ENCODE results near the gene URI1.
"Not testable (repeated sequence)": the region's sequence is repeated elsewhere in the genome, so short reads cannot be mapped to it uniquely, and the experiment has no call there.

Gene URI1

DNA sequence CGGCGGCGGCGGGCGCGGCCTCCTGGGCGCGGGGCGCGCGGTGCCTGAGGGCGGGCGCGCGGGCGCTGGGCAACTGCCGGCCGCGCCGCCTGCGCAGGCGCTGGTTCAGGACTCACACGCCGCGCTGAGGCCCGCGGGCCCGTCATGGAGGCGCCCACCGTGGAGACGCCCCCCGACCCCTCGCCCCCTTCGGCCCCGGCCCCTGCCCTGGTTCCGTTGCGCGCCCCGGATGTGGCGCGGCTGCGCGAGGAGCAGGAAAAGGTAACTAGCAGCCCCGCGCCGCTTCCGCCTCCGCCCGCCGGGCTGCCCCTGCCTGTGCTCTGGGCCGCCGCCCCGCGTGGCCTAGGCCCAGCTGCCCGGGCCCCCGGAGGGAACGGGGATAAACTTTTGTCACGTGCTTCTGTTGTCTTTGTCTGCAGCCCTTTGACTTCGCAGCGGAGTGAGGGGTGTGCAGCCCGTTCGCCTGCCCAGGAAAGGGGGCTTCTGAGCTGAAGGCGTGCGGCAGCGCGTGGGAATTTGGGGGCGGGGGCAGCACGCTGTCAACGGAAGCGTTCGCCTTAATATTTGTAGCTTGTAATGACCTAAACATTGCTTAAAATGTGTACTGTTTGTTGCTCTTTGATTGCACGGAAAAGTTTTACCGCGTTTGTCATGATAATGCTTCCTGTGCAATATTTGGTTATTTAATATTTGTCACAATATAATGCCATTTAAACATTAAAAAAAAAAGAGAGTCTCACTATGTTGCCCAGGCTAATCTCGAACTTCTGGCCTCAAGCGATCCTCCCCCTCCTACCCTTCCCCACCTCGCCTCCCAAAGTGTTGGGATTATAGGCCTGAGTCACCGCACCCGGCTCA lies 594 bp downstream of the URI1 start:
- DNase-seq (ENCODE audit: low read depth, low spot score), result peak; percentile 43

DNA sequence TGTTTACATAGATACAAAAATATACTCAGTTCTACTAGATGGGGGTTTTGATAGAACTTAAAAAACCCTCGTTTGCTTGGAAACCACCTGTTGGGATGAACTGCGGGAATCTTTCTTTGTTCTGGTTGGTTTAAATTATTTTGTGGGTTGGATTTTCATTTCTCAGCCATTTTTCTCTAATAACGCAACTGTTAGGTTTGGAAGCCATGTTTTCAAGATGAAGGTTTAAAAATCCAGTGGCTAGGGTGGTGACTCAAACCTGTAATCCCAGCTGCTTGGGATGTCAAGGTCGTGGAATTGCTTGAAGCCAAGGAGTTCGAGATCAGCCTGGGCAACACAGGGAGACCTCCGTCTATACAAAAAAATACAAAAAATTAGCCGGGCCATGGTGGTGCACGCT lies 1.6 kb downstream of the URI1 start:
- no peak for DNase-seq (ENCODE audit: low read depth, low spot score)

DNA sequence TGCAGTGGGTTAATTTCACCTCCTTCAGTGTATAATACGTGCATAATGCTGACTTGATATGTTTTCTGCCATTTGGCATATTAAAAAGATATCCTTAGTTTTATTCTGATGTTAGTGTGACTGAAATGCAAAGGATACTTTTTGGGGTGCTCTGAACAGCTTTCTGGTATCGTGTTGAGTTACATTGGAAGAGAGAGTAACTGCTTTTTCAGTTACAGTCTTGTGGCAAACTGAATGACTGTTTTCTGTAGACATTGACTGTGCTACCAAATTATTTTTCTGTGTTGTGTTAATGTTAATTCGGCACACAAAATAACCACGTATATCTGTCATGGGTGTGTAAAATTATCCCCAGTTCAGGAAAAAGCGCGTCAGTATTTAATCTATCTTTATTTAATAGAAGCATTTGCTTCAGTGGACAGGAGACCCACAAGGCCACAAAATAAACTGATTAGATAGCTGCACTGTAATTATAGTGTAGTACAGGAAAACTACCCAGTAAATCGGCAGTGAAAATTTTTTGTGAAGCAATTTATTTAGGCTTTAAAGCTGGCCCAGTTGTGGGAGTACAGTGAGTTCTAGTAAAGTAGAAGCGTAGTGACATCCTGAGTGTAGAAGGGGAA lies 2.5 kb downstream of the URI1 start:
- DNase-seq (ENCODE audit: low read depth, low spot score), result no peak

DNA sequence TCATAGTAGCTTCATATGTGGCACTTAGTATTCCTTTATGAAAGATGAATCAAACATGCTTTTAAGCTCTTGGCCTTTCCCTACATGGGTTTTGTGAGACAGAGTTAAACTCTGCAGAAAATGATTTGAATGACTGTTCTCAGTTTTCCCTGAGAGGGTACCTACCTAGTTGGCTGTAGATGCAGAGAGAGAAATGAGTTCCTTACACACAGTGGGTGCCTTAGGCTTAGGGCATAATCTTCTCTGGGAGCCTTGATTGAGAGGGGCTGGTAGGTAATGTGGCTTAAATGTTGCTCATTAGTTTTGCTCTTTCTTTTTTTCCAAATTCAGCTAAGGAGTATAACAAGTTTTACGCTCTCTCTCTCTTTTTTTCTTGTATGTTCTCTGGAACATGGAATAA lies 3.0 kb downstream of the URI1 start:
- DNase-seq (ENCODE audit: low read depth, low spot score), result no peak

DNA sequence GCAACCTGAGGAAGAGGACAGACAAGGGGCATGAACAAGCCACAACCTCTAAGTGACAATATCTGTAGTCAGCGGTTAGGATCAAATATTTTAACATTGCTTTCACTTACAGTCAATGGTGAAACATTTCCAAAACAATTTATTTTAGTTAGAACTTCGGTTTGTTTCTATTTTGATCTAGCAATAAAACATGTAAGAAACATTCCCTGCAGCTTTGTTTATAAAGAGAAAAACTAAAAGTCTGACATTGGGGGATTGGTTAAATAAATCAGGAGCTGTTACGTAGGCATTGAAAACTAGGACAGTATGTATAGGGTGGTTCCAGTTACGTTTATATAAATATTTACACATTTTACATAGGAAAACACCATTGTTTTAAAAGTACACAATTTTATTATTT lies 3.4 kb downstream of the URI1 start:
- no peak for DNase-seq (ENCODE audit: low read depth, low spot score)

DNA sequence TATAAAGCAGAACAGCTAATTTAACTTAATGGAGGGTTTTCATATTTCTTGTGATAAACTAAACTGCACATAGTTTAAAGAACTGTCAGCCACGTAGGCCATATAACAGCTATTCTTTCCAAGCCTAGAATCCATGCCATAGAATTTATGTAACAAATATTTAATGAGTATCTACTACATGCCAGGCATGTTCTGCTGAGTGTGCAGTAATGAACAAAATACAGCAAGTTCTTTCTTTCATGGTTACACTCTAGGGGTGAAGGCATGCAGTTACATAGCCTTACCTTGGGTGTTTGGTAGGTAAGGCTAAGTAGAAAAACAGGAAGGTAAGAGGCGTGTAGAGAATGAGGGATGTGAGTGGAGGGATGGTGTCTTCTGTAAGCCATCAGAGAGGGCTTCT lies 4.6 kb downstream of the URI1 start:
- no peak for DNase-seq (ENCODE audit: low read depth, low spot score)

DNA sequence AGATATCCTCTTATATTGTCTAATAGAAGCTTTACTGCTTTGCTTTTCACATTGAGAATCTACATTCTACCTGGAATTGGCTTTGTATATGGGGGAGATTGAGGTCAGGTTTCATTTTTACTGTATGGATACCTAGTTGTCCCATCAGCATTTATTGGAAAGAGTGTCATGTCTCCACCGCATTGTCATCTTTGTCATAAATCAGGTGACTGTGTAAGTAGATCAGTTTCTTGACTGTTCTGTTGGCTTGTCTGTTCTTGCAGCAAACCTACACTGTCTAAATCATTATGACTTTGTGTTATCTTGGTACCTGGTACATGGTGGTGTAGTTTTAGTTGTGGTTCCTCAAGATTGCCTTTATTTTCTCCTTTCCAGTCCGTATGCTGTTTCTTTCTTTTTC lies 5.8 kb downstream of the URI1 start:
- DNase-seq (ENCODE audit: low read depth, low spot score), result no peak

DNA sequence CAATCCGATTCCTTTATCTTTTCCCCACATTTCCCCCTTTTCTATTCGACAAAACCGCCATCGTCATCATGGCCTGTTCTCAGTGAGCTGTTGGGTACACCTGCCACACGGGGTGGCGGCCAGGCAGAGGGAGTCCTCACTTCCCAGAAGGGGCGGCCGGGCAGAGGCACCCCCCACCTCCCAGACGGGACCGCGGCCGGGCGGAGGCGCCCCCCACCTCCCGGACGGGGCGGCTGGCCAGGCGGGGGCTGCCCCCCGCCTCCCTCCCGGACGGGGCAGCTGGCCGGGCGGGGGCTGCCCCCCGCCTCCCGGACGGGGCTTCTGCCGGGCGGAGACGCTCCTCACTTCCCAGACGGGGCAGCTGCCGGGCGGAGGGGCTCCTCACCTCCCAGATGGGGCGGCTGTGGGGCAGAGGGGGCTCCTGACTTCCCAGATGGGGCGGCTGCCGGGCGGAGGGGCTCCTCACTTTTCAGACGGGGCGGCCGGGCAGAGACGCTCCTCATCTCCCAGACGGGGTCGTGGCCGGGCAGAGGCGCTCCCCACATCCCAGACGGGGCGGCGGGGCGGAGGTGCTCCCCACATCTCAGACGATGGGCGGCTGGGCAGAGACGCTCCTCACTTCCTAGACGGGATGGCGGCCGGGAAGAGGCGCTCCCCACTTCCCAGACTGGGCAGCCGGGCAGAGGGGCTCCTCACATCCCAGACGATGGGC lies 6.9 kb downstream of the URI1 start:
- not testable (repeated sequence) for DNase-seq (ENCODE audit: low read depth, low spot score)

DNA sequence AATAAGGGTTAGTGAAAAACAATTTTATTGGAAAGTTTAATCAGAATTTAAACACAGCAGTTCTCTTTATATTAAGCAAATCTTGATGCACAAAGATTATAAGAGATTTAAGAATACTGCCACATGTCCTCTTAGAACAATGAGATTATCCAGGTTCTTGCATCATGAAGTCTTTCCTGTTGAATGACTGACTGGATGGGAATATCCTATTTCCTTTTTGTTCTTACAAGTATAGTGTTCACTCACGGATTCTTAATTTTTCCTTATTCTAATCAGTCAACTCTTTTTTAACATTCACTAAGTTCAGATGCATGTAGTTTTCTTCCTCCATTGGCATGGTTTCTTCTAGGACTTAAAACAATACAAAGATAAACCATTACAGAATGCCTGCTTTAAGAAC lies 10.1 kb downstream of the URI1 start:
- no peak for DNase-seq (ENCODE audit: low read depth, low spot score)

DNA sequence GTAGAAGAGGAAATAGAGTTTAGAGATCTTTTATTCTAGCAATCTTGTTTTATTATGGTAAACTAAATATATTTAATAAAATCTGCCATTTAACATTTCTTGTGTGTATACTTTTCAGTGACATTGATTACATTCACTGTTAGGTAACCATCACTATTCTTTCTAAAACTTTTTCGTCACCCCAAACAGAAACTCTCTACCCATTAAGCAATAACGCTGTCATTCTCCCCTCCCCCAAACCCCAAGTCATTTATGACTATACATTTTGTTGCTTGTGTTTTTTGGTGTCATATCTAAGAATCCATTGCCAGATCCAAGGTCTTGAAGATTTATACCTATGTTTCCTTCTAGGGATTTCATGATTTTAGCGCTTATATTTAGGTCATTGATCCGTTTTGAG lies 10.6 kb downstream of the URI1 start:
- no peak for DNase-seq (ENCODE audit: low read depth, low spot score)

DNA sequence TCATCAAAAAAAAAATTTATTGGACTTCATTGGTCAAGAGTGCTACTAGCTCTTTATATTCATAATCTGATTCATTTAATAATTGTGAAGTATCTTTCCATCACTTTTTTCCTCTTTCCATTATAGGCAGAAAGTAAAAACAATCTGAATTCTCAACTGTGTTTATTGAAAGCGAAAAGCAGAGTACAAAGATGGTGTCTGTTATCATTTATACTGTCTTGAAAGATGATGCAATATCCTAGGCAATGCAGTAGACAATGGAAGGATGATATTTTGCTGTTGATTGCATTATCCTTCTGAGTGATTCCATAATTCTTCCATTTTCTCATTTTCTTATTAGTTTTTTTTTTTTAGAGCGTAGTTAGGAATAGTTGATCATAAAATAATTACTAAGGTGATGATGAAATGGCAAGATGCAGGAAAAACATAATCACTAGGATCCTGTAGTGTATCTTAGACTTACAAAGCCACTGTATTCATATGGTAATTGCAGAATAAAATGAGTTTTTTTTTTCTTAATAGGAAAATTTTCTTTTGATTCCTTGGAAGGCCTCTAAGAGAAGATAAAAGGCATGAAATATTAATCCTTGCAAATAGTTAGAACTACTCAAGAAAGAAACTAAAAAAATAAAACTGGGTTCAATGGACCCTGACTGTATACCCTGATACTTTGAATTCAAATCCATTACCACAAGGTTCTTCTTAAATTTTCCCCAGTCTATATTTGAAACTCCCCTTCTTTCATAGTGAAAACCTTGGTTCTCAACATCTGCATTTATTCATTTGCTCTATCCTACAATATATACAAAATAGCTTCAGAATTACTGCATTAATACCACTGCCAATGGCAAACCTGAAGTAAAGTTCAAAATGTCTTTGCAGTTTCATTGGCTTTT lies 11.6 kb downstream of the URI1 start:
- no peak for DNase-seq (ENCODE audit: low read depth, low spot score)

DNA sequence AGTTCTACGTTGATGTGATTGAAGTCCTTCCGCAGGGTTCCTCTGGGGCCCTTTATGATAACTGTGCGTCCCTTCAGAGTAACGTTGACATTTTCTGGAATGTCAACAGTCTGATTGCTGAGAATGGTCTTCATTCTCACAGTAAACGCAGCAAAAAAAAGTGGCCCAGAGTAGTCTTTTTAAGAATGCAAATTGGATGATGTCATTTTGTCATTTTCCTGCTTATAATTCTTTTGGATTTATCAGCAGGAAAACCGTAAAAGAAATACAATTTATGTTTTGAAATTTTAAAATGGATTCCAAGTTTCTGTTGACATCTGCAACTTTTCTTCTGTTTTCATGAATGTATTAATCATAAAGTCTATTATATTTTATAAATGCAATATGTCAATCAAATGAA lies 14.8 kb downstream of the URI1 start:
- DNase-seq (ENCODE audit: low read depth, low spot score), result no peak

DNA sequence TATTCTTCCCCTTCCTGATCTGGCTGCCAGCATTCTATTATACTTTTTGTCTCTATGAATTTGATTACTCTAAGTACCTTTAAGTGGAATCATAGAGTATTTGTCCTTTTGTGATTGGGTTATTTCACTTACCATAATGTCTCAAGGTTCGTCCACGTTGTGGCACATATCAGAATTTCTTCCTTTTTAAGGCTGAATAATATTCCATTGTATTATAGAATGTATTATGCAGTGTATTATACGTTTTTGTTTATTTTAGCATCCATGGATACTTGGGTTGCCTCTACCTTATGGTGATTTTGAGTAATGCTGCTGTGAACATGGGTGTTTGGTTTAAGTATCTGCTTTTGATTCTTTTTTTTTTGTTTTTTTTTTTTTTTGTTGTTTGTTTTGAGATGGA lies 19.3 kb downstream of the URI1 start:
- no peak for DNase-seq (ENCODE audit: low read depth, low spot score)

DNA sequence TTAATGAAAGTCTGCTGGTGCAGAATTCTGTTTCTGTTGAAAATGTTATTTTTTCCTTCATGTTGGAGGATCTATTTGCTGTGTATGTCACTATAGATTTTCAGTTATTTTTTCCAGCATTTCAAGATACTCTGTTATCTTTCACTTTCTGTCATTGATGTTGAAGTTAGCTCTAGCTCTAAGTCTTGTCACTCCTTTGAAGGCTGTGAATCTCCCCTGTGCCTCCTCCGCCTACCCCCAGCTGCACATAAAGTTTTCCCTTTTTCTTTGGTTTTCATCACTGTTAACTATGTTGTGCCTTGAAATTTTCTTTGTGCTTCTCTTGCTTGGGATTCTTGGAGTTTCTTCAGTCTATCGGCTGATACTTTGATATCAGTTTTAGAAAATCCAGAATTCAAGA lies 20.8 kb downstream of the URI1 start:
- DNase-seq (ENCODE audit: low read depth, low spot score), result no peak

DNA sequence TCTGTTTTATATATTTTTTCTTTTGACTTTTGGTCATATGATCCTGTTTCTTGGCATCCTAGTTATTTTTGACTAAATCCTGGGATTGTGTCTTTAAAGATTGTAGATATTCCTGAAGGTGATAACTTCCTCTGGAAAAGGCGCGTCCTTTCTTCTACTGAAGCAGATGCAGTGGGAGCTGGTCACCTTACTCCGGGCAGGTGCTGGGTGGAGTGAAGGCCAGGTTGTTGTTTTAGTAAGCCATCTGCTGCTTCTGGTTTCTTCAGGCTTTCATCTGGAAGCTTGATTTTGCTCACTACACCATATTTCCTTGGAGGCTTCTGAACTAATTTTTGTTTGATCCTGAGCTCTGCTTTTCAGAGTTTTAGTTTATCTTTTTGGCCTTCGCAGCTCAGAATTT lies 21.5 kb downstream of the URI1 start:
- DNase-seq (ENCODE audit: low read depth, low spot score), result no peak

DNA sequence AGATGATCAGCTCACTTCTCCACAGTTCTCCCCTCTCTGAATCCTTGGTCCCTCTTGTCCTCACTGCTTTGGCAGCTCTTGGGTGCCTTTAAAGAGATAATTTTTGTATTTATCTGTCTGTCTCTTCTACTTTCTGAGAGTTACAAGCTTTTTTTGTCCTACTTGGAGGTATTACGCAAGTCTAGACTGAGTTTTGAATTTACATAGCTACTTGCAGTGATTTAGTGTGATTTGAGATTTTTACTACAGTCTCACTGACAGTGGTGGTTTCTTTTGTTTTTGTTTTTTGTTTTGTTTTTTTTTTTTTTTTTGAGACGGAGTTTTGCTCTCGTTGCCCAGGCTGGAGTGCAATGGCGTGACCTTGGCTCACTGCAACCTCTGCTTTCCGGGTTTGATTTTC lies 22.1 kb downstream of the URI1 start:
- DNase-seq (ENCODE audit: low read depth, low spot score), result no peak

DNA sequence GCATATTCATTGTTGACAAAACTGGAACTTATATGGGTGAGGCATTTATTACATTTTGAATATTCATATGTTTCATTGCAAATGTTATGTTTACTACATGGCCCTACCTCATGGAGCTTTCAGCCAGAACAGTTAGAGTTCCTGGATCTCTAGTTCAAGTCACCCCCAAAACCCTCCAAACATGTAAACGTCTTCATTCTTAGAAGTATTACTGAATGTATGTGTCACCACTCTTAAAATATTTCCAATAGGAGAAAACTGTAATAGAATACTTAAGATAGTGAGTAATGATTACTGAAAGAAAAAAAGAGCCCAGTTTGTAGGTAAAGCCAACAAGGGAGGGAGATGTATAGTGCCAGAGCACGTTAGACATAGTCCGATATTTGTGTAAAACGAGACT lies 23.5 kb downstream of the URI1 start:
- no peak for DNase-seq (ENCODE audit: low read depth, low spot score)

DNA sequence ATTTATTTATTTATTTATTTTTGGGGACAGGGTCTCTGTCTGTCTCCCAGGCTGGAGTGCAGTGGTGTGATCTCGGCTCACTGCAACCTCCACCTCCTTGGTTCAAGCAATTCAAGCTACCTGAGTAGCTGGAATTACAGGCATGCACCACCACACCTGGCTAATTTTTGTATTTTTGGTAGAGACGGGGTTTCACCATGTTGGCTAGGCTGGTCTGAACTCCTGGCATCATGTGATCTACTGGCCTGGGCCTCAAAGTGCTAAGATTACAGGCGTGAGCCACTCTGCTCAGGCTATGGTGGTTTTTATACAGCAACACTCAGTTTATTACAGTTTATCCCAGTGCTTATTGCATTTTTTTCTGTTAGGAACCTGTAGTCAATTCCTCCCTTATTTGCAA lies 24.1 kb downstream of the URI1 start:
- DNase-seq (ENCODE audit: low read depth, low spot score), result not testable (repeated sequence)

DNA sequence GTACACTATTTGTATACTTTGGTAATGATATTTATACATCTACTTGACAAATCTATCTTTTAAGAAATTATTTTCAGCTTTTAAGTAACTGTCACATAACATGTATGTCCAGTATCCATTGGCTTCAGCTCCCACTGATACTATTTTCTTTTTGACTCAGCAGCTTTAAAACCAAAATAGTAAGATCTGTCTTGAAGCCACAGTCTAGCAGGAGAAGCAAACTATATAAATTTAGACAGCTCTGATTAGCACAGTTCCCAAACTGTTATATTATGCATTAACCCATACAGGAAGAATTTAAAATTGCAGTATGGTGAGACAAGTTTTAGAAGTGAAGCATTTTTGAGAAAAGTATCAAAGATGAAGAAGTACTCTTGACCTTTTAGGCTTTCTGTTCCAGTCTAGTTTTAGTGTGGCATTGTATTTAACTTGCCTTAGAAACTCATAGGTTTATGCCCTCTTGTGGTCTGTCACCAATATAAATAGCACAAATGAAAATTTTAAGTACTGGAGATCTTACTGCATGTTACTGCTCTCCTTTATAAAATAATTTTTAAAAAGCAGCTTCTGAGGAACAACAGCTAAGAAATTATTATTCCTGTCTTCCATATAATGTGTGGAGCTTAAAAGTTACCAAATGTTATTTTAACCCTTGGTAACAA lies 24.7 kb downstream of the URI1 start:
- DNase-seq (ENCODE audit: low read depth, low spot score), result no peak

DNA sequence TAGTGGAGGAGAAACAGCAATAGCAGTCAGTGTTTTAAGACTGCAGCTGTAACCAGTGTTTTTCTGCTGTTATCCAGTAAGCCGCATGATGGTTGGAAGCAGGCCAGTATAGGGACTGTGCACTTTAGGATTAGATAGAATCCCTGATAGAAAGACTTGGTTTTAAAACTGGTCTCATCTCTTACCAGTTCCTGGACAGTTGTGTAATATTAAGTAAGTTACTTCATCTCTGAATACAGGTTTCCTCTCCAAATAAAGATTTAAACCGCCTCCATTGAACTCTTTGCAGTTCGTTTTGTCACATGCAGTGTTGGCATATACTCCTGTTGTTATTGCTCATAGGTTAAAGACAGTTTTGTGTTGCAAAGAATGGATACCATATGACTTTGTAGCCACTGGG lies 25.6 kb downstream of the URI1 start:
- DNase-seq (ENCODE audit: low read depth, low spot score), result no peak

DNA sequence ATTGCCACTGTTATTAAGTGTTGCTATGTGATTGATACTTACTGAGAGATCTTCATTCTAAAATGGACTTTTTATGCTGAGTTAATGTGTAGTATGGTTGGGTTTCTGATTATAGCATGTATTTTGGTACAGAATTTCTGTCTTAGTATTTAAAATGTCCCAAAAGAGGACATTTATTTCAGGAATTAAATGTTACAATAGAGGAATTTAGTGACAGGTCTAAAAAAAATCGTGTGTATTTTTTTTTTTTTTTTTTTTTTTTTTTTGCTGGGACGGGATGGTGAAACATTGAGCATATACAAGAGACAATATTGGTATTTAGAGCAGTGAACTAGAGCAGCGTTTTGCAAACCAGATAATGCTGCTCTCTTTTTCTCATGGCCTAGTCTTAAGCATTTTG lies 27.9 kb downstream of the URI1 start:
- no peak for DNase-seq (ENCODE audit: low read depth, low spot score)
